Measurements from ENCODE around the gene EPB41L2. TPM values are rescaled to one million over a fixed set of nuclear protein-coding genes. Genes with fewer than 3 reads are reported as not detected.

EPB41L2 gene
- total RNA-seq, 4 donors from 2014 or later: 190 to 321 (median 265) TPM

DNA sequence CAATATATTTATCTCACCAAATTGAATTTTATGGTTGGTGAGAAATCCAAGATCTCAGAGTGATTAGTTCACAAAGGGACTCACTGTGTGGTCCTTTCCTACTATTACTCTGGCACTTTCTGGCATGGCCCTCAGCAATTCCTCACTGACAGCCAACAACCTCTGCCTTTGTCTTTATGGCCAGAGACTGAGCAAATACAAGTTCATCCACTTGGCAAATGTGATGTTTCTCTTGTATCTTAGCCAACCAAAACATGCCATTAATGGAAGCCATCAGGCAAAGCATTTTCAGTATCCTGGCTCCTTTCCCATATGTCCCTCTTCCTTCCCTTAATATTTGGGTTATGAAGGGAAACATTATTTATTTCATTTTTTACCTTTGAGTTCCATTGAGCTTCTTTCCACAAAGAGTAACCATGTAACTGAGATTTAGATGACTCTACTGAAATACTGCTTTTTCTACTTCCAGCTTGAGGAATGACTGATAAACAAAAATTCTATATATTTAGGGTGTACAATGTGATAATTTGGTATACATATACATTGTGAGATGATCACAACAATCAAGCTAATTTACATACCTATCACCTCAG, 266.6 kb downstream of the EPB41L2 start:
- peak; percentile 30 to 67 for DNase-seq (ENCODE audit: low spot score in 2 of 2)
- no peaks in the 10 kb centered on the region for H3K27me3 ChIP-seq
- peak overlapping the region in 1 of 4 donors; percentile 3 for H3K27ac ChIP-seq
- TF ChIP-seq, protein P1, sequence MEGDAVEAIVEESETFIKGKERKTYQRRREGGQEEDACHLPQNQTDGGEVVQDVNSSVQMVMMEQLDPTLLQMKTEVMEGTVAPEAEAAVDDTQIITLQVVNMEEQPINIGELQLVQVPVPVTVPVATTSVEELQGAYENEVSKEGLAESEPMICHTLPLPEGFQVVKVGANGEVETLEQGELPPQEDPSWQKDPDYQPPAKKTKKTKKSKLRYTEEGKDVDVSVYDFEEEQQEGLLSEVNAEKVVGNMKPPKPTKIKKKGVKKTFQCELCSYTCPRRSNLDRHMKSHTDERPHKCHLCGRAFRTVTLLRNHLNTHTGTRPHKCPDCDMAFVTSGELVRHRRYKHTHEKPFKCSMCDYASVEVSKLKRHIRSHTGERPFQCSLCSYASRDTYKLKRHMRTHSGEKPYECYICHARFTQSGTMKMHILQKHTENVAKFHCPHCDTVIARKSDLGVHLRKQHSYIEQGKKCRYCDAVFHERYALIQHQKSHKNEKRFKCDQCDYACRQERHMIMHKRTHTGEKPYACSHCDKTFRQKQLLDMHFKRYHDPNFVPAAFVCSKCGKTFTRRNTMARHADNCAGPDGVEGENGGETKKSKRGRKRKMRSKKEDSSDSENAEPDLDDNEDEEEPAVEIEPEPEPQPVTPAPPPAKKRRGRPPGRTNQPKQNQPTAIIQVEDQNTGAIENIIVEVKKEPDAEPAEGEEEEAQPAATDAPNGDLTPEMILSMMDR (IDR thresholded peaks at IDR 0.05): no peak
- TF ChIP-seq POLR2A (IDR thresholded peaks at IDR 0.05): no peak
- peak in 1 of 2 donors; percentile 72 for TF ChIP-seq EP300 (IDR thresholded peaks at IDR 0.05)
- no peak overlapping the region for H3K4me3 ChIP-seq
- peaks cover 0 to 25% (median 4%) of the 10 kb centered on the region in 4 donors for H3K9me3 ChIP-seq
- H3K36me3 ChIP-seq: no peaks in the 10 kb centered on the region
- peaks cover 0 to 23% (median 0%) of the 10 kb centered on the region in 4 donors for H3K4me1 ChIP-seq

DNA sequence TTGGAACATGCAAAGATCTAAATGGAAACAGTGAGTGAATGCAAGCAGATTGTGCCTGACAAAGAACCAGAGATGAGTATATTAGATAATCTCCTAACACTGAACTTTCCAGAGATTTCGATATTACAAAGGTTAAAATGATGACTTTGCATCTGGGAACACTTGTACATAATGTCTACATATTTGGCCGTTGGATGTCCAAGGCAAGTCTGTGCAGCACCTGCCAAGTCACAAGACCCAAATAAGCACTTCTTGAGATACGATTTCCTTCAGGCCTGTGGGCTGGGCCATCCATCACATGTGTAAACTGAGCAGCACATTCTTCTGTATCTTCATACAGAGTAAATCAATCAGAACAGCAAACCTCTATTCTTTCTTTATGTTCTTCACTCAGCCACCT, 268.3 kb downstream of the EPB41L2 start:
- Histone ChIP-seq H3K4me1 (peaks cover 0 to 23% (median 0%) of the 10 kb centered on the region in 4 donors), H3K36me3 (no peaks in the 10 kb centered on the region), H3K4me3 (no peak overlapping the region), H3K27ac (no peak overlapping the region), H3K9me3 (peaks cover 0 to 13% (median 0%) of the 10 kb centered on the region in 4 donors), H3K27me3 (no peaks in the 10 kb centered on the region)
- no peak for TF ChIP-seq EP300 (IDR thresholded peaks at IDR 0.05)
- TF ChIP-seq, protein P1 (IDR thresholded peaks at IDR 0.05): no peak
- TF ChIP-seq POLR2A (IDR thresholded peaks at IDR 0.05): no peak
- DNase-seq (ENCODE audit: low spot score in 2 of 2): no peak
- WGBS, 2 donors: 50 to 51% methylated on average over 3 of the region's 3 CpGs

DNA sequence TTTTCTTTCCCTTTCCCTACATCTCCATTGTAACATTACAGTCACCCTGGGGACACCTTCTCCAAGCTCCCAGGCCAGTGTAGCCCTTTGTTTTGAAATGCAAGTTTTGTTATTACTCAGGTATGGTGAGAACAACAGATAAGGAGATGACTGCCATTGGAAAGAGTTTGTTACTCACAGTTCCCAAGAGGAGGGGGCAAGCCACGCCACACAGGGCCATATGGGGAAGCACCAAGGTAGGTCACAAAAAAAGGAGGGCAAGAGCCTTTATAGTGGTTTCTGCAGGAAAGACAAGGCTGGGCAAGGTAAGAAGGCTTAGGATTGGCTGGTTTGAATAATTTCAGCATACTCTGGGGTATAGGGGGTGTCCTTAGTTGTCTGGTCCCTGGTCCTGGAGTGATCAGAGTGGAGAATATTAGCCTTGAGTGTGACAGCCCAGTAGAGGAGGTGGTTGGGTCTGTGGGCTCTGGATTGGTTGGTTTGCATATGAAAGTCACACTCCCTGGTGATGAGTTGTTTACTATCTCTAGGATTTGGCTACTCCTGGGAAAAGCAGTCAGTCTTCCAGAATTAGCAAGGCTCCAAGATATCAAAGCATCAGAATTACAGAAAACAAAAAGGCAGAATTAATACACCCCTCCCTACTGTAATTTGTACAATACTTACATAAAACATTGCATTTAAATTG, 268.9 kb downstream of the EPB41L2 start:
- H3K27ac ChIP-seq: no peak overlapping the region
- H3K9me3 ChIP-seq: peaks cover 0 to 8% (median 0%) of the 10 kb centered on the region in 4 donors
- no peaks in the 10 kb centered on the region for H3K27me3 ChIP-seq
- no peak for DNase-seq (ENCODE audit: low spot score in 2 of 2)
- H3K4me1 ChIP-seq: peaks cover 0 to 23% (median 0%) of the 10 kb centered on the region in 4 donors
- TF ChIP-seq, protein P1 (IDR thresholded peaks at IDR 0.05): no peak
- TF ChIP-seq EP300 (IDR thresholded peaks at IDR 0.05): no peak
- TF ChIP-seq POLR2A (IDR thresholded peaks at IDR 0.05): no peak
- H3K36me3 ChIP-seq: no peaks in the 10 kb centered on the region
- WGBS, 2 donors: 88 to 97% methylated on average over 1 of the region's 1 CpG
- H3K4me3 ChIP-seq: no peak overlapping the region

Other genes starting within 250 kb of the EPB41L2 start
- not detected for gene SMLR1, start 235.8 kb downstream of the EPB41L2 start, total RNA-seq
- gene AKAP7, start 72.2 kb upstream of the EPB41L2 start, total RNA-seq: 10 to 100 TPM in 3 of 4 donors, 1 to 10 TPM in 1; 5.1 to 39.1 (median 11.8) TPM